Right lobe of liver (tissue), 4 donors: ENCODE measurements around the gene CTIF.

Experiments used
- POLR2A ChIP-seq: fragments of 450-650 bp; IDR thresholded peaks from one replicate; pipeline ENCODE4 v1.6.1; 2017; ENCODE audit warnings: antibody characterized with exemption, mild to moderate bottlenecking
- TF ChIP-seq, protein P1 (sequence below), 4 donors: fragments of 200-600 bp in 3 of 4; fragments of 450-650 bp in 1 of 4; IDR thresholded peaks; one replicate each; pipeline versions ENCODE4 v1.5.1 to v1.8.0; 2016 to 2022; ENCODE audit warnings: antibody characterized with exemption in 4 of 4, mild to moderate bottlenecking in 2 of 4
- donor health status: DM: no; HTN: no; CAD: no.
- donor health status: DM: no; HTN: no; CAD: no.
- donor health status: DM: no; HTN: yes; CAD: no.

DNA sequence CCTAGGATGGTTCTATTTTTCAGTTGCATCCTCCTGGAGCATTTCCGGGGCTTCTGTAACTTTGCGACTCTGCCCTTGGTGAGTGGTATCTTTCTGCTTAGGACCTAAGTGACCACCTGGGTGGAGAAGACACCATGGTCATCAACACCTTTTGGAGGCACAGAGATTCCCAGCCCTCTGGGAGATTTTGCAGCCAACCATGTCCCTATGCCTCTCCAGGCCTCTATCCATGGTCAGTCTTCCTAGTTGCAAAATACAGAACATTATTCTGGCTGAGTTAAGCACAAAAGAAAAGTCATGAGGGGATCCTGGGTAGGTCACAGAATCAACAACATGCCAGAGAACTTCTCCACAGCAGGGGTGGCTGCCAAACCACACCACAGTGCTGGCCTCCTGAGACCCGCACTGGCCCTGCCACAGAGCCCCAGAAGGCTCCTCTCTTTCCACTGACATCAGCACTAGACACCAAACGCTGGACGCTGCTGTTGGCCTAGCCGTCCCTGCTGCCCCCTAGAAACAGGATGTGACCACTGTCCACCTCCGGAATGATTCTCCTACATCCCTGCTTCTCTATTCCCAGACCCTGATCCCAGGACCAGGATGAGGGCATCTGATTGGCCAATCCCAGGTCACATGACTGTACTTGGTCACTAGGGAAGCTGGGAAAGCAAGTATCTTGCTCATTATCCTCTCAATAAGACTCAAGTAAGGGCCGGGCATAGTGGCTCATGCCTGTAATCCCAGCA is 364.2 kb downstream of the CTIF start:
- TF ChIP-seq, protein P1, sequence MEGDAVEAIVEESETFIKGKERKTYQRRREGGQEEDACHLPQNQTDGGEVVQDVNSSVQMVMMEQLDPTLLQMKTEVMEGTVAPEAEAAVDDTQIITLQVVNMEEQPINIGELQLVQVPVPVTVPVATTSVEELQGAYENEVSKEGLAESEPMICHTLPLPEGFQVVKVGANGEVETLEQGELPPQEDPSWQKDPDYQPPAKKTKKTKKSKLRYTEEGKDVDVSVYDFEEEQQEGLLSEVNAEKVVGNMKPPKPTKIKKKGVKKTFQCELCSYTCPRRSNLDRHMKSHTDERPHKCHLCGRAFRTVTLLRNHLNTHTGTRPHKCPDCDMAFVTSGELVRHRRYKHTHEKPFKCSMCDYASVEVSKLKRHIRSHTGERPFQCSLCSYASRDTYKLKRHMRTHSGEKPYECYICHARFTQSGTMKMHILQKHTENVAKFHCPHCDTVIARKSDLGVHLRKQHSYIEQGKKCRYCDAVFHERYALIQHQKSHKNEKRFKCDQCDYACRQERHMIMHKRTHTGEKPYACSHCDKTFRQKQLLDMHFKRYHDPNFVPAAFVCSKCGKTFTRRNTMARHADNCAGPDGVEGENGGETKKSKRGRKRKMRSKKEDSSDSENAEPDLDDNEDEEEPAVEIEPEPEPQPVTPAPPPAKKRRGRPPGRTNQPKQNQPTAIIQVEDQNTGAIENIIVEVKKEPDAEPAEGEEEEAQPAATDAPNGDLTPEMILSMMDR (IDR thresholded peaks at IDR 0.05): no peak
- TF ChIP-seq POLR2A: no peak
